NCI-H524 (cell line): ENCODE data around the gene THSD7B.
A peak's percentile ranks its signal among the peaks of the same experiment; 100 is the strongest.
"Not testable (repeated sequence)": the region's sequence is repeated elsewhere in the genome, so short reads cannot be mapped to it uniquely, and the experiment has no call there.

Experiments
- DNase-seq, 2 experiments: peaks; one replicate each; lab custom pipeline; 2025; lab: John Stamatoyannopoulos, UW

THSD7B gene

GRCh38 chr2:137677466-137677865 is 912.1 kb downstream of the THSD7B start:
- DNase-seq: peak in 1 of 2 experiments; percentile 28

GRCh38 chr2:137689549-137689948 is 924.2 kb downstream of the THSD7B start:
- no peak for DNase-seq

GRCh38 chr2:137693534-137693933 is 928.2 kb downstream of the THSD7B start:
- DNase-seq: no peak

- DNase-seq: no peak
Observed at GRCh38 chr2:137696916-137697315, 931.6 kb downstream of the THSD7B start.

GRCh38 chr2:137700250-137700649 is 934.9 kb downstream of the THSD7B start:
- not testable (repeated sequence) for DNase-seq

- DNase-seq: no peak
Observed at GRCh38 chr2:137700681-137701080, 935.3 kb downstream of the THSD7B start.

GRCh38 chr2:137705296-137705695 is 940.0 kb downstream of the THSD7B start:
- DNase-seq: no peak

- peak; percentile 59 to 79 for DNase-seq
Observed at GRCh38 chr2:137706786-137707613, 941.7 kb downstream of the THSD7B start.

- DNase-seq: peak; percentile 30 to 76
Observed at GRCh38 chr2:137708311-137708710, 943.0 kb downstream of the THSD7B start.

- no peak for DNase-seq
Observed at GRCh38 chr2:137715731-137716191, 950.4 kb downstream of the THSD7B start.

GRCh38 chr2:137718786-137719185 is 953.4 kb downstream of the THSD7B start:
- no peak for DNase-seq

GRCh38 chr2:137721733-137722132 is 956.4 kb downstream of the THSD7B start:
- DNase-seq: no peak

GRCh38 chr2:137724912-137725311 is 959.6 kb downstream of the THSD7B start:
- DNase-seq: no peak
